CD4-positive, alpha-beta memory T cell (primary cell): Measurements from ENCODE around the gene MRPL51. TPM values are rescaled to one million over a fixed set of nuclear protein-coding genes. Genes with fewer than 3 reads are reported as not detected.

Experiments used
- CTCF ChIA-PET: fragments of 350-600 bp; sonication (Branson Sonifier 250); formaldehyde crosslinking; loops from one replicate; lab custom pipeline; 2021; ENCODE audit warnings: inconsistent platforms; ENCODE audit not compliant: partially characterized antibody; lab: Charles Lee
- POLR2A ChIA-PET: fragments of 350-600 bp; sonication (Branson Sonifier 250); formaldehyde crosslinking; loops from one replicate; lab custom pipeline; 2021; ENCODE audit not compliant: partially characterized antibody; lab: Charles Lee
- DNase-seq, 5 donors: peaks; one replicate each; pipeline versions ENCODE4 v3.0.0 to v3.0.0-alpha.2; 2020 to 2022; ENCODE audit warnings: mixed read lengths in 1 of 5
- H3K27ac ChIP-seq: one replicate; pipeline ENCODE4 v1.7.0; 2013; ENCODE audit warnings: low read depth, low read length
- H3K27me3 ChIP-seq: 2 replicates; pipeline ENCODE4 v1.7.0; 2013; ENCODE audit warnings: mild to moderate bottlenecking, low read length, moderate library complexity; ENCODE audit not compliant: insufficient read depth
- H3K36me3 ChIP-seq: 2 replicates; pipeline ENCODE4 v1.7.0; 2013; ENCODE audit warnings: mild to moderate bottlenecking, low read length, moderate library complexity; ENCODE audit not compliant: insufficient read depth
- H3K4me1 ChIP-seq: 2 replicates; pipeline ENCODE4 v1.7.0; 2013; ENCODE audit warnings: mild to moderate bottlenecking, low read length, moderate library complexity; ENCODE audit not compliant: insufficient read depth
- H3K4me3 ChIP-seq, 2 donors: one replicate each; pipeline ENCODE4 v1.7.0; 2013; ENCODE audit warnings: low read length in 2 of 2, mild to moderate bottlenecking in 1 of 2
- H3K9me3 ChIP-seq, 2 donors: one replicate each; pipeline ENCODE4 v1.7.0; 2013; ENCODE audit warnings: low read length in 2 of 2, control low read depth in 1 of 2; ENCODE audit not compliant: control insufficient read depth in 1 of 2
- H3K27ac Mint-ChIP-seq, 7 donors: one replicate each; pipeline ENCODE4 v1.8.0; 2020 to 2021; ENCODE audit warnings: mixed read lengths in 7 of 7, mild to moderate bottlenecking in 6 of 7, inconsistent platforms in 3 of 7, moderate library complexity in 3 of 7
- H3K27me3 Mint-ChIP-seq, 2 donors: one replicate each; pipeline ENCODE4 v1.8.0; 2020 to 2021; ENCODE audit warnings: mixed read lengths in 2 of 2
- H3K36me3 Mint-ChIP-seq, 2 donors: one replicate each; pipeline ENCODE4 v1.8.0; 2020 to 2021; ENCODE audit warnings: mixed read lengths in 2 of 2, inconsistent platforms in 1 of 2, mild to moderate bottlenecking in 1 of 2
- H3K4me1 Mint-ChIP-seq, 4 donors: one replicate each; pipeline ENCODE4 v1.8.0; 2020 to 2021; ENCODE audit warnings: mixed read lengths in 4 of 4, mild to moderate bottlenecking in 1 of 4
- H3K4me3 Mint-ChIP-seq, 8 donors: one replicate each; pipeline ENCODE4 v1.8.0; 2020 to 2021; ENCODE audit warnings: mixed read lengths in 8 of 8, mild to moderate bottlenecking in 7 of 8, moderate library complexity in 6 of 8, inconsistent platforms in 3 of 8
- H3K9me3 Mint-ChIP-seq, 8 donors: one replicate each; pipeline ENCODE4 v1.8.0; 2020 to 2021; ENCODE audit warnings: mixed read lengths in 8 of 8, mild to moderate bottlenecking in 5 of 8, inconsistent platforms in 3 of 8, moderate library complexity in 1 of 8
- intact Hi-C: fragments of 100-400 bp; cut with micrococcal nuclease; formaldehyde crosslinking; loops from one replicate; pipeline ENCODE4 v1.15.1; 2023
- polyA plus RNA-seq, 2 donors: library from polyadenylated mRNA; unstranded; fragments of 300-500 nt; fragmentation: Illumina TruSeq; gene quantifications; one replicate each; pipeline ENCODE4 v1.2.3, GENCODE V29; 2021
- total RNA-seq, 2 experiments: library from RNA; stranded (reverse); gene quantifications; one replicate each; pipeline ENCODE4 v1.2.3, GENCODE V29; 2021

The MRPL51 gene
- 10 to 100 TPM; 85.1 to 89.2 TPM for total RNA-seq
- 100 to 1,000 TPM; 199 to 205 TPM for polyA plus RNA-seq

DNA sequence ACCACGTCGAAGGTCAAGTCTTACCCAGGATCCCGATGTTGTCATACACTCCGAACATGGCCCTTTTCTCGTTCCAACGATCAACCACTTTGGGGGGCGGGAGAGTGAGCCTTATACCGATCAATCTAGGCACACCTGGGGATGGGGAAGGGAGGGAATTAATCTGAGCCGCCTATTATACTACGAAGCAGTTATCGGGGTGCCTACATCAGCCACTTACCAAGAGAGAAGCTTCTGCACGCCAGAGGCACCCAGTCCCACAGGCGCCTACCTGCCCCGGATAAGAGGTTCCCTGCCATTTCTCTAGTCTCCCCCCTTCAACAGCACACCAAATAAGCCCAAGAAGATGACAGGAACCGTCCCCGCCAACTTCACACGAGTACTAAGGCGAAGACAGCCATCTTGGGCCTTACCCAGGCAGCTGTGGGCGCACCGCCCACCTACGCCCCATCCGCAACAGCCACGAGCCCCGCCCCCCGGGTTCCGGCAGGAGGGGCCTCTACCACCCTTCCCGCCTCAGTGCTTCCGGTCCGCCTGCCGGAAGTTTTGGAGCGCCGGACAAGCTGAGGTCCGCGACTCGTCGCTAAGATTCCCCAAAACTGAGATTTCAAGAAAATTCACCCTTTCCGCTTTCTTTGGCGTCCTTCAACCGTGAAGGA lies at the start of gene MRPL51:
MRPL51 (minus strand) TSS at position 425 of the 659 bp plus-strand sequence; CDS start at position 299, 126 bp downstream.
- Mint-ChIP-seq H3K9me3 (peaks cover 0 to 2% (median 0%) of the 10 kb centered on the region in 8 donors), H3K27me3 (no peaks in the 10 kb centered on the region), H3K4me3 (peak within 1 kb of the TSS; percentile 89 to 98 (median 96)), H3K36me3 (peaks cover 7 to 26% of the 10 kb centered on the region in 2 donors), H3K4me1 (peaks cover 24 to 46% (median 34%) of the 10 kb centered on the region in 4 donors), H3K27ac (peak within 1 kb of the TSS; percentile 90 to 99 (median 97))
- peak within 1 kb of the TSS; percentile 87 for H3K27ac ChIP-seq
- H3K4me3 ChIP-seq, result peak within 1 kb of the TSS; percentile 98 to 99
- DNase-seq, result peak; percentile 92 to 96 (median 94)
- H3K36me3 ChIP-seq, result peaks cover 5% of the 10 kb centered on the region
- H3K27me3 ChIP-seq, result no peaks in the 10 kb centered on the region
- no peaks in the 10 kb centered on the region for H3K9me3 ChIP-seq
- ChIA-PET POLR2A (interaction anchor here (0.6 to 7.8 kb wide), 25 partner anchors 9 to 451 kb away, joined by 3 to 99 read pairs (median 4); partner anchors contain the start of genes C12orf57, COPS7A, GAPDH and RNU7-1), CTCF (interaction anchor here (0.8 to 2.0 kb wide), 9 partner anchors 9 to 158 kb away, joined by 3 to 8 read pairs (median 4); partner anchors contain the start of gene VAMP1)
- intact Hi-C loops, result loop anchor here (1.0 to 2.0 kb wide), 7 partner anchors 23 to 359 kb away; partner anchors contain the start of genes GAPDH, USP5, VAMP1 and ZNF384
- H3K4me1 ChIP-seq, result peaks cover 37% of the 10 kb centered on the region

DNA sequence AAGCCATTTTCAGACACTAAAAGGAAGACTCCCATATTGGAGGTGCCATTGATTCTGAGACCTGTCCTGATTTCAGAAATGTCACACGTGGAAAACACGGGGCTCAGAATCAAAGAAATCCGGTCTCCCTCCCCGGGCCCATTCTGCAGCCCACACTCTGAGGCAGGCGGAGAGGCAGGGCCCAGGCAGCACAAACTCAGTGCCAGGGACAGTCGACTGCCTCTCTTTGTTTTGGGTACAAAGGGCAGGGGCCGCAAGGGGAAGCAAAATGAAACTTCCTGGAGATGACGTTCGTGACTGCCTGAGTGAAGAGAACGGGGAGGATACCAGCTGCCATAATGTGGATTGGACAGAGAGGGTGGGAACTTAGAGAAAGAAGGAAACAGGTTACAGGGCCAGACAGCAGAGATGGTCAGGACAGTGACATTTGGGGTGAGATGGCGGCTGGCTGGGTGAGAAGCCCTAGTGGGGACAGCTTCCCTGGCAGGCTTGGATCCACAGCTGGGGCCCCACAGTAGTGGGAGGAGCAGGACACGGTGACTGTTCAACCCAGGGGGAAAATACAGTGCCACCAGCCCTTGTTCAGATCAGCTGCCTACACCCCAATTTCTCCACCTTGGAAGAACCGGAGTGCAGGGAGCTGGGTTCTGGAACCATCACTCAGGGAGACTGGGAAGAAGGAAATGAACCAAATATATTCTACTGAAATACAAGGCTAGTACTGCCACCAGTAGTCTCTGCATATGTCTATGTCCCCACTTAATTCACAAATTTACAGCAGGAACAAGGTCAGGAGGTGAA lies 49.3 kb upstream of the MRPL51 start:
- Histone ChIP-seq H3K4me3 (no peak overlapping the region), H3K9me3 (no peaks in the 10 kb centered on the region), H3K36me3 (peaks cover 27% of the 10 kb centered on the region), H3K27me3 (no peaks in the 10 kb centered on the region), H3K27ac (no peak overlapping the region), H3K4me1 (peaks cover 50% of the 10 kb centered on the region)
- intact Hi-C loops, result no loop called here
- H3K9me3 Mint-ChIP-seq, result no peaks in the 10 kb centered on the region
- ChIA-PET POLR2A (interaction anchor here (1.1 to 1.3 kb wide), 2 partner anchors 8 to 91 kb away, joined by 3 to 4 read pairs; partner anchors contain the start of genes GAPDH and TAPBPL), CTCF (interaction anchor here (0.9 kb wide), 1 partner anchor 16 kb away, joined by 3 read pairs; no protein-coding TSS in a partner anchor)
- H3K27me3 Mint-ChIP-seq, result no peaks in the 10 kb centered on the region
- peak overlapping the region in 1 of 8 donors; percentile 18 for H3K4me3 Mint-ChIP-seq
- peak overlapping the region in 6 of 7 donors; percentile 34 to 89 (median 77) for H3K27ac Mint-ChIP-seq
- peaks cover 34 to 53% of the 10 kb centered on the region in 2 donors for H3K36me3 Mint-ChIP-seq
- H3K4me1 Mint-ChIP-seq, result peaks cover 23 to 40% (median 34%) of the 10 kb centered on the region in 4 donors
- DNase-seq, result peak in 1 of 5 donors; percentile 13

DNA sequence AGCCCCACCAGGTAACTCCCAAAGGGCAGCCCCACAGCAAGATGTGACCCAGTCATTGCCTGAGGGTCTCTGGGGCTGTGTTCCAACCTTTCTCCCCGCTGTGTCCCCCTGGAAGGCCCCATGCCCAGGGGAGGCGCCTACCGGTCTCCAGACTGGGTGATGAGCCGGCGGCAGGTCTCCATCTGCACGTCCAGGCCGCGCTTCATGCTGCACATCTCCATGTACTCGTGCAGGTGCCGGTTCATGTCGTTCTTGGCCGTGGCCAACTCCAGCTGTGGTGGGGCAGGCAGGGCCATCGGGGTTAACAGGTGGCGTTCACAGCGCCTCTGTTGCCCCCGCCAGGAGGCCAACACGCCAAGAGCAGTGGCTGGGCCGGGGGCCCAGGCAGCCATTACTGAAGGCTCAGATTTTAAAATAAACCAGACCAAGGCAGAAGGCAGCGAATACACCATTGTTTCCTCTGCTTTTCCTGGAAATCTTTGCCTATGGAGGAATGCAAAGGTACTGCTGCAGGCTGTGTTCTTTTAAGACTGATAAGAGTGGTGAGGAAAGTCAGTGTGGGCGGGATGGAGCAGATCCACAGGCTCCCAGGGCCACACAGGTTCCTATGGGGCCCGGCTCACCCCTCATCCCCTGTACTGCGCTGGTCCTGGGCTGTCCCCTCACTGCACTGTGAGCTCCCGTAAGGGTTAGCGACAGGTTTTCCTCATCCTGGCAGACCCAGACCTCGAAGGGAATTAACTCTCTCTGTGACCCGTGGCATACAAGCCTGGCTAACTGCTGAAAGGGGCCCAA lies 48.5 kb upstream of the MRPL51 start:
- Histone ChIP-seq H3K27ac (no peak overlapping the region), H3K9me3 (no peaks in the 10 kb centered on the region), H3K27me3 (no peaks in the 10 kb centered on the region), H3K4me3 (no peak overlapping the region), H3K4me1 (peaks cover 58% of the 10 kb centered on the region), H3K36me3 (peaks cover 28% of the 10 kb centered on the region)
- H3K4me1 Mint-ChIP-seq, result peaks cover 28 to 49% (median 41%) of the 10 kb centered on the region in 4 donors
- H3K36me3 Mint-ChIP-seq, result peaks cover 32 to 51% of the 10 kb centered on the region in 2 donors
- H3K9me3 Mint-ChIP-seq, result no peaks in the 10 kb centered on the region
- no peak for DNase-seq
- H3K27ac Mint-ChIP-seq, result peak overlapping the region; percentile 34 to 89 (median 83)
- CTCF ChIA-PET, result interaction anchor here (0.9 to 8.0 kb wide), 6 partner anchors 11 to 116 kb away, joined by 3 to 162 read pairs (median 86); partner anchors contain the start of gene VAMP1
- no peaks in the 10 kb centered on the region for H3K27me3 Mint-ChIP-seq
- POLR2A ChIA-PET, result interaction anchor here (1.3 to 10.4 kb wide), 3 partner anchors 8 to 90 kb away, joined by 4 to 237 read pairs (median 78); partner anchors contain the start of genes GAPDH, TAPBPL and VAMP1
- intact Hi-C loops, result no loop called here
- H3K4me3 Mint-ChIP-seq, result peak overlapping the region in 1 of 8 donors; percentile 18

DNA sequence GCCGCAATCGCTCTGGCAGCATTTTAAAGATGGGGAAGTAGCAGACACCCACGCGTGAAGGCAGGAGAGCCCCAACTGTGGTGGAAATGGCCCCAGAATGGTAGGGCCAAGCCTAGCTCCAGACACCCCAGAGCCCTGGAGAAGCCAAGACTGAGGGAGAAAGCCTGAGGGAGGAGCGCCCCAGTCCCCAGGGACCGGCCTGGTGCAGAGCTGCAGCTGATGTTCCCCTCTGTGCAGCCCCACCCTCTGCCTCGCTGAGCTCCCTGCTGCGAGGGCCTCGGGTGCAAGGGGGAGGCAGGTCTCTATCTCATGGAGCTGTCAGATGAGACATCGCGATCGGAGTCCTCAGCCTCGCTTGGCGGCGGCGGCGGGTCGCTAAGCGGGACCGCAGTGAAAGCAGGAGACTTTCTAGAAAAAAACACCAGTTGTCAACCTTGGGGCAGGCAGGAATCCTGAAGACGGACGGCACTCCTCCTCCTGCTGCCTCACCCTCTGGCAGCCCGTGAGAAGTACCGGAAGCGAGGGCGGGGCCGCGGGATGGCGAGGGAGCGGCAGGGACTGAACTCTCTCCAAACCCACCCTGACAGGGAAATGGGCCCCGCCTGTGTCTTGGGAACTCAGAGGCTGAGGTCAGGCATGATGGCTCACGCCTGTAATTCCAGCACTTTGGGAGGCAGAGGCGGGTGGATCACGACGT lies 47.3 kb upstream of the MRPL51 start:
- H3K27me3 Mint-ChIP-seq, result no peaks in the 10 kb centered on the region
- intact Hi-C loops, result no loop called here
- POLR2A ChIA-PET, result interaction anchor here (0.7 to 10.5 kb wide), 15 partner anchors 9 to 351 kb away, joined by 3 to 237 read pairs (median 6); partner anchors contain the start of genes MRPL51, NCAPD2, TAPBPL and VAMP1
- peak overlapping the region; percentile 80 to 93 (median 89) for H3K27ac Mint-ChIP-seq
- peak overlapping the region in 1 of 2 donors; percentile 22 for H3K4me3 ChIP-seq
- H3K4me3 Mint-ChIP-seq, result peak overlapping the region in 7 of 8 donors; percentile 43 to 87 (median 80)
- H3K4me1 ChIP-seq, result peaks cover 70% of the 10 kb centered on the region
- peaks cover 31 to 61% (median 51%) of the 10 kb centered on the region in 4 donors for H3K4me1 Mint-ChIP-seq
- peak overlapping the region; percentile 37 for H3K27ac ChIP-seq
- H3K36me3 Mint-ChIP-seq, result peaks cover 26 to 54% of the 10 kb centered on the region in 2 donors
- no peaks in the 10 kb centered on the region for H3K9me3 Mint-ChIP-seq
- no peaks in the 10 kb centered on the region for H3K9me3 ChIP-seq
- H3K27me3 ChIP-seq, result no peaks in the 10 kb centered on the region
- CTCF ChIA-PET, result interaction anchor here (1.2 to 8.0 kb wide), 10 partner anchors 12 to 217 kb away, joined by 3 to 162 read pairs (median 25); partner anchors contain the start of gene VAMP1
- H3K36me3 ChIP-seq, result peaks cover 25% of the 10 kb centered on the region
- peak; percentile 30 to 63 (median 33) for DNase-seq

DNA sequence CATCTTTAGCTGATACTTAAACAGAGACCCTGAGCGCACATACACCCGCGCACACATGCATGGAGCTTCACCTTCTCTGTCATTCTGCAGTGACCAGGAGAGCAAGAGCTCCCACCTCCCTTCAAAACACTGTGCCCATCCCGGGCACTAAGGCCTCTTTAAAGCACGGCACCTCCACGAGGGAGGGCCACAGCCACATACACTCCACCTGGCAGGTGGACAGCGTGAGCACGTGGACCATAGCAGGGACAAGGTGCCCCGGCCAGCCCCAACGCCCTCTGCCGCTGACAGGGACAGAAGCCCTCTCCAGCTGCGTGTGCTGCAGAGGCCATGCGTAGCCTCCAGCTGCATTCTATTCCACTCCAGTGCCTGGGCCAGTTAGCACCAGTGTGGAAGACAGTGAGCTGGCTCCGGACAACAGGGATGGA lies 46.7 kb upstream of the MRPL51 start:
- H3K36me3 Mint-ChIP-seq, result peaks cover 26 to 59% of the 10 kb centered on the region in 2 donors
- peaks cover 31 to 63% (median 54%) of the 10 kb centered on the region in 4 donors for H3K4me1 Mint-ChIP-seq
- intact Hi-C loops, result loop anchor here (1.0 kb wide), 1 partner anchor 216 kb away; no protein-coding TSS in a partner anchor

More for the DNA sequence above, 46.7 kb upstream of the MRPL51 start:
- no peaks in the 10 kb centered on the region for H3K27me3 ChIP-seq
- Mint-ChIP-seq H3K27me3 (no peaks in the 10 kb centered on the region), H3K9me3 (no peaks in the 10 kb centered on the region), H3K4me3 (peak overlapping the region in 4 of 8 donors; percentile 20 to 87 (median 62)), H3K27ac (peak overlapping the region; percentile 80 to 93 (median 89))
- H3K9me3 ChIP-seq, result no peaks in the 10 kb centered on the region
- H3K4me1 ChIP-seq, result peaks cover 71% of the 10 kb centered on the region
- DNase-seq, result no peak
- CTCF ChIA-PET, result interaction anchor here (0.6 to 8.0 kb wide), 14 partner anchors 13 to 217 kb away, joined by 3 to 162 read pairs (median 17); partner anchors contain the start of gene VAMP1
- no peak overlapping the region for H3K4me3 ChIP-seq
- H3K27ac ChIP-seq, result peak overlapping the region; percentile 37
- peaks cover 25% of the 10 kb centered on the region for H3K36me3 ChIP-seq
- POLR2A ChIA-PET, result interaction anchor here (0.7 to 10.5 kb wide), 14 partner anchors 9 to 216 kb away, joined by 3 to 237 read pairs (median 6); partner anchors contain the start of genes MRPL51, NCAPD2, TAPBPL and VAMP1
